SK-N-SH (cell line): ENCODE data around the gene C1QL1. TPM values are rescaled to one million over a fixed set of nuclear protein-coding genes. Genes with fewer than 3 reads are reported as not detected.
A peak's percentile ranks its signal among the peaks of the same experiment; 100 is the strongest.

Source experiments
- CTCF ChIA-PET: fragments of 300-600, 350-600 bp; formaldehyde crosslinking; extraction: SDS; loops from one replicate; lab custom pipeline; 2021; lab: Yijun Ruan, JAX
- POLR2A ChIA-PET: fragments of 350-600 bp; sonication (Branson Sonifier 250); formaldehyde crosslinking; extraction: SDS; loops from one replicate; lab custom pipeline; 2020; ENCODE audit warnings: antibody characterized with exemption, inconsistent platforms; lab: Yijun Ruan, JAX
- DNase-seq: peaks from one replicate; pipeline ENCODE4 v3.0.0; 2012
- H2AFZ ChIP-seq: fragments of 200-600 bp; sonication (generic); 2 replicates; pipeline ENCODE4 v1.8.1; 2016; ENCODE audit warnings: antibody characterized with exemption, mild to moderate bottlenecking, low read depth
- H3F3A ChIP-seq: fragments of 200-600 bp; sonication (generic); replicated peaks from 2 replicates; pipeline ENCODE3; 2016; ENCODE audit warnings: antibody characterized with exemption, mild to moderate bottlenecking; ENCODE audit not compliant: insufficient read depth
- H3K27ac ChIP-seq, 2 experiments: fragments of 200-500 bp in 1 of 2; fragments of 200-600 bp in 1 of 2; sonication (Bioruptor generic) in 1 of 2; sonication (generic), shearing (Covaris generic) in 1 of 2; 2 replicates each; pipeline versions ENCODE4 v1.5.1 to v1.6.1; 2014 to 2016; ENCODE audit warnings: low read depth in 2 of 2, inconsistent platforms in 1 of 2, low read length in 1 of 2, mild to moderate bottlenecking in 1 of 2, mixed read lengths in 1 of 2
- H3K27me3 ChIP-seq: fragments of 200-600 bp; sonication (generic), shearing (Covaris generic); 2 replicates; pipeline ENCODE4 v1.6.1; 2016; ENCODE audit warnings: mixed run types; ENCODE audit not compliant: insufficient read depth
- H3K36me3 ChIP-seq, 2 experiments: fragments of 200-500 bp in 1 of 2; fragments of 200-600 bp in 1 of 2; sonication (Bioruptor generic) in 1 of 2; sonication (generic) in 1 of 2; replicated peaks in 1 of 2; 2 replicates each; pipeline versions ENCODE3 to v1.5.1; 2014 to 2016; ENCODE audit warnings: low read length in 1 of 2, mild to moderate bottlenecking in 1 of 2; ENCODE audit not compliant: insufficient read depth in 2 of 2, control insufficient read depth in 1 of 2
- H3K4me1 ChIP-seq, 2 experiments: fragments of 200-500 bp in 1 of 2; fragments of 200-600 bp in 1 of 2; sonication (Bioruptor generic) in 1 of 2; sonication (generic), shearing (Covaris generic) in 1 of 2; 2 replicates each; pipeline versions ENCODE4 v1.5.1 to v1.6.1; 2014 to 2016; ENCODE audit warnings: low read depth in 1 of 2, low read length in 1 of 2, mixed run types in 1 of 2; ENCODE audit not compliant: insufficient read depth in 2 of 2, control insufficient read depth in 1 of 2
- H3K4me2 ChIP-seq: fragments of 200-600 bp; sonication (generic), shearing (Covaris generic); 2 replicates; pipeline ENCODE4 v1.6.1; 2017; ENCODE audit warnings: mixed run types
- H3K4me3 ChIP-seq, 2 experiments: fragments of 200-500 bp in 1 of 2; fragments of 200-600 bp in 1 of 2; sonication (Bioruptor generic) in 1 of 2; sonication (generic), shearing (Covaris generic) in 1 of 2; 2 replicates each; pipeline versions ENCODE4 v1.5.1 to v1.8.1; 2014 to 2016; ENCODE audit warnings: low read depth in 2 of 2, inconsistent platforms in 1 of 2, low read length in 1 of 2, mild to moderate bottlenecking in 1 of 2, mixed read lengths in 1 of 2, moderate library complexity in 1 of 2
- H3K79me2 ChIP-seq: fragments of 200-600 bp; sonication (generic); 2 replicates; pipeline ENCODE4 v1.8.1; 2017; ENCODE audit warnings: mild to moderate bottlenecking; ENCODE audit not compliant: insufficient read depth
- H3K9ac ChIP-seq: fragments of 200-600 bp; sonication (generic); 2 replicates; pipeline ENCODE4 v1.6.1; 2017; ENCODE audit warnings: mixed run types
- H3K9me2 ChIP-seq: fragments of 200-600 bp; sonication (generic); 2 replicates; pipeline ENCODE4 v1.6.1; 2017; ENCODE audit warnings: mixed run types
- H3K9me3 ChIP-seq: fragments of 200-600 bp; sonication (generic); 2 replicates; pipeline ENCODE4 v1.6.1; 2017; ENCODE audit warnings: mixed run types, mild to moderate bottlenecking, moderate library complexity
- H4K20me1 ChIP-seq: fragments of 200-600 bp; sonication (generic); 2 replicates; pipeline ENCODE4 v1.6.1; 2017; ENCODE audit warnings: mild to moderate bottlenecking, mixed run types; ENCODE audit not compliant: insufficient read depth
- CTCF ChIP-seq: fragments of 200-600 bp; sonication (generic); IDR thresholded peaks from 2 replicates; pipeline ENCODE4 v1.6.1; 2017; ENCODE audit warnings: antibody characterized with exemption, mild to moderate bottlenecking, moderate library complexity
- EZH2phosphoT487 ChIP-seq: fragments of 200-600 bp; sonication (generic); IDR thresholded peaks from 2 replicates; pipeline ENCODE4 v1.6.1; 2017; ENCODE audit warnings: low read depth, mixed run types, mild to moderate bottlenecking, antibody characterized with exemption, moderate library complexity, borderline replicate concordance
- FOXJ3 ChIP-seq: sonication (generic); formaldehyde crosslinking; IDR thresholded peaks from 2 replicates; pipeline ENCODE4 v1.5.1; 2020; ENCODE audit warnings: mild to moderate bottlenecking, missing genetic modification reagents
- FOXM1 ChIP-seq: IDR thresholded peaks from 2 replicates; pipeline ENCODE4 v1.4.0; 2012; ENCODE audit warnings: low read depth, mild to moderate bottlenecking
- GABPA ChIP-seq: IDR thresholded peaks from 2 replicates; pipeline ENCODE4 v1.4.0; 2012; ENCODE audit warnings: low read depth, mild to moderate bottlenecking
- MAX ChIP-seq: IDR thresholded peaks from 2 replicates; pipeline ENCODE4 v1.4.0; 2012; ENCODE audit warnings: low read depth
- MEF2A ChIP-seq: IDR thresholded peaks from 2 replicates; pipeline ENCODE4 v1.4.0; 2012; ENCODE audit warnings: low read depth, borderline replicate concordance
- NRF1 ChIP-seq: IDR thresholded peaks from 2 replicates; pipeline ENCODE4 v1.6.1; 2012; ENCODE audit warnings: low read depth, mild to moderate bottlenecking, low read length
- PBX3 ChIP-seq: IDR thresholded peaks from 2 replicates; pipeline ENCODE4; 2012
- RAD21 ChIP-seq: IDR thresholded peaks from 2 replicates; pipeline ENCODE4 v1.6.1; 2012; ENCODE audit warnings: mild to moderate bottlenecking, low read length
- REST ChIP-seq: IDR thresholded peaks from 2 replicates; pipeline ENCODE4 v1.6.1; 2012; ENCODE audit warnings: mild to moderate bottlenecking, low read depth, low read length, moderate library complexity
- RXRA ChIP-seq: IDR thresholded peaks from 2 replicates; pipeline ENCODE4 v1.4.0; 2012; ENCODE audit warnings: low read depth, mild to moderate bottlenecking, borderline replicate concordance
- SIN3A ChIP-seq: IDR thresholded peaks from 2 replicates; pipeline ENCODE4 v1.6.1; 2012; ENCODE audit warnings: low read depth, mild to moderate bottlenecking, low read length, moderate library complexity, borderline replicate concordance
- SMC3 ChIP-seq: IDR thresholded peaks from 2 replicates; pipeline ENCODE4 v1.6.1; 2012; ENCODE audit warnings: low read depth, low read length, improper control_type of control experiment
- TAF1 ChIP-seq: IDR thresholded peaks from 2 replicates; pipeline ENCODE4 v1.6.1; 2012; ENCODE audit warnings: low read depth, mild to moderate bottlenecking, low read length, moderate library complexity, borderline replicate concordance
- TCF12 ChIP-seq: IDR thresholded peaks from 2 replicates; pipeline ENCODE4 v1.4.0; 2012
- TEAD4 ChIP-seq: IDR thresholded peaks from 2 replicates; pipeline ENCODE4 v1.4.0; 2012; ENCODE audit warnings: mild to moderate bottlenecking, borderline replicate concordance; ENCODE audit not compliant: insufficient read depth
- USF1 ChIP-seq: IDR thresholded peaks from 2 replicates; pipeline ENCODE4 v1.4.0; 2012; ENCODE audit warnings: low read depth, borderline replicate concordance
- ZBTB33 ChIP-seq: IDR thresholded peaks from 2 replicates; pipeline ENCODE4 v1.4.0; 2012; ENCODE audit warnings: low read depth, borderline replicate concordance
- WGBS: methylation state at CpG from one replicate; pipeline ENCODE4 v1.1.6; 2017; ENCODE audit warnings: low lambda C conversion rate; 5-methylcytosine and 5-hydroxymethylcytosine counted together
- polyA plus RNA-seq, 3 experiments: library from polyadenylated mRNA; depleted of rRNA; stranded (reverse); fragments of >200 nt; gene quantifications; 2 replicates each; pipeline ENCODE4 v1.2.3, GENCODE V29; 2012

C1QL1 gene
- polyA plus RNA-seq, 1 of the 3 experiments (the other 2 are of a cell fraction) = 11.9 TPM

GRCh38 chr17:44935116-44935515 lies 33.0 kb downstream of the C1QL1 start:
- POLR2A ChIA-PET = no interaction called here
- Histone ChIP-seq H3K4me3 (no peak overlapping the region), H3K9ac (no peak overlapping the region), H3K9me2 (no peaks in the 10 kb centered on the region), H3K27me3 (no peaks in the 10 kb centered on the region), H3K4me2 (no peak overlapping the region), H3K27ac (no peak overlapping the region), H3K79me2 (peaks cover 45% of the 10 kb centered on the region), H2AFZ (no peak overlapping the region), H3K4me1 (peaks cover 0 to 19% of the 10 kb centered on the region in 2 experiments; a peak in 1 of 4 replicates), H4K20me1 (no peaks in the 10 kb centered on the region; the same call in 1 of the 2 replicates), H3F3A (peaks cover 21% of the 10 kb centered on the region), H3K9me3 (no peaks in the 10 kb centered on the region), H3K36me3 (peaks cover 30 to 43% of the 10 kb centered on the region in 2 experiments)
- TF ChIP-seq SIN3A = no peak
- TF ChIP-seq MAX = no peak
- no peak for TF ChIP-seq GABPA
- TF ChIP-seq TEAD4 = no peak
- no peak for TF ChIP-seq TCF12
- TF ChIP-seq PBX3 = no peak
- TF ChIP-seq FOXM1 = no peak
- TF ChIP-seq EZH2phosphoT487 = no peak
- TF ChIP-seq RAD21 = no peak
- TF ChIP-seq RXRA = no peak
- no peak for TF ChIP-seq USF1
- no peak for TF ChIP-seq MEF2A
- TF ChIP-seq NRF1 = no peak
- no peak for TF ChIP-seq REST
- no peak for TF ChIP-seq SMC3
- TF ChIP-seq CTCF = no peak
- no peak for TF ChIP-seq FOXJ3 (CRISPR knock-in tag)
- TF ChIP-seq TAF1 = no peak
- no peak for TF ChIP-seq ZBTB33
- CTCF ChIA-PET = interaction anchor here (0.9 to 2.1 kb wide), 4 partner anchors 12 to 87 kb away, joined by 3 to 5 read pairs (median 4); partner anchors contain the start of gene KIF18B
- whole genome bisulfite sequencing = 87% methylated on average over 3 of the region's 9 CpGs
- peak; percentile 21 for DNase-seq
